DMS153 treated with DMSO at 0.1 percent for 48 hours (cell line): ENCODE results near the gene GRAMD1B.

Source experiments
- DNase-seq: peaks from one replicate; lab custom pipeline; 2025; ENCODE audit not compliant: unreplicated experiment; lab: John Stamatoyannopoulos, UW

The GRAMD1B gene

DNA sequence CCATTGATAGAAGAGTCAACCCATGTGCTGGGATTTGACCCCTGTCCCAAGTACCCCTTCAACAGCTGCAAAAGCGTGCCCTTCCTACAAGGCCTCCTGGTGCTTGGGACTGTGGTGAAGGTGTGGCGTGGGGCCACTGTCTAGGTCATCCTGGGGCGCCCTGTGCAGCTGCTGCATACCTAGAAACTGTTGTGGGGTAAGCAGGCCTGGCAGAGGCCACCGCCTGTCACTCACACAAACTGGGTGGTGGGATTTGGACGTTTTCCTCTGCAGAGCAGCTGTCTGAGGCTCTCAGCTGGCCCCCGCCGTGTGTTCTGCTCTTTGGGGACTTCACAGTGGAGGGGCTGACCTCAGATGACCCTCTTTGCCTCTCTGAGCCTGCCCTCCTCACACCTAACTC, 154.7 kb downstream of the GRAMD1B start:
- DNase-seq = no peak

DNA sequence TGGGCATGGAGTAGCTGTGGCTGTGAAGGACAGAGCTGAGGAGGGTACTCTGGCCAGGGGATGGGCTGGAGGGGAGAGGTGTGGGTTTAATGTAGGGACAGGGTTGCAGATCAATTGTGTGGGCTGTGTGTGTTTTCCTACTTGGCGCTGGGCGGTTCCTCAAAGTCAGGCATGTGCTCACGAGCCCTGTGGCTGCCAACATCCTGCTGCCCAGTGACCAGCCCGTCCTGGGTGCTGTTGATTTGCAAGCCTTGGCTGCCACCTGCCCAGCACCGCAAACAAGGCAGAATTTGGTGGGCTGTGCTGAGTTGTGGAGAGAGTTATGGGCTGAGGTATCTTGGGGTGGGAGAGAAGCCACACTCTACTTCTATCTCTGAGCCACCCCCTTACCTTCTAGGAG, 155.1 kb downstream of the GRAMD1B start:
- DNase-seq = no peak

DNA sequence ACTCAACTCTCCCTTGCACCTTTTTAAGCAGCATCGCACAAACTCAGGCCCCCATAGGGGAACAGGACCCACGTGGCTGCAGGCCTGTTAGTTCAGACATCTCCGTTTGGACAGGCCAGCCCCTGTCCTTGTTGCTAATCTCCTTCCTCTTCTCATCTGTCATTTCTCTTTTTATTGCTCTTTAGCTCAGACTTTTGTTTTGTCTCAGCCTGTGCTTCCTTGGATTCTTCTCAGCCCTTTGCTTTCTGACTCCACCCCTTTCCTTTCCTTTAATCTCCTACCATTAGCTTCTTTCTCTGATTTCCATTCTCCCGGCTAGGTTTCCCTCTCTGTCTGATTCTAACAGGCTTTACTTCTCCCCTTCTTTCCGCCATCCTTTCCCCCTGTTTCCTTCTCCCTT, 155.6 kb downstream of the GRAMD1B start:
- DNase-seq = no peak

DNA sequence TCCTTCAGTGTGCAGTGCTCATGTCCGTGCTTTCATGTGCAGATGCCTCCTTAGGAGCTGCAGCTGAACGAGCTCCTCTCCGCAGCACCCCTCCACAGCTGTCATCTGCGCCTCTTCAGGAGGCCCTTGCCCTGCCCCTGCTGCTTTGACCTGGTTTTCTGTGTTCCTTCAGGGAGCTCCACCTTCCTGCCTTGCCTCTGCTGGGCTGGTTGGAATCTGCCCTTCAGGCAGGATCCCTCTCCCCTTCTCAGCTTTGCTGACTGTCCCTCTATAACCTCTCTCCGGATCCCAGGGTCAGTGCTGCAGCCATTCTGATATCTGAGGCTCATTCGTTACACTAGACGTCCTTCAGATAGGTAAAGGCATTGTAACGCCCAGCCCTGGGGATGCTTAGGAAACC, 156.5 kb downstream of the GRAMD1B start:
- DNase-seq = no peak

DNA sequence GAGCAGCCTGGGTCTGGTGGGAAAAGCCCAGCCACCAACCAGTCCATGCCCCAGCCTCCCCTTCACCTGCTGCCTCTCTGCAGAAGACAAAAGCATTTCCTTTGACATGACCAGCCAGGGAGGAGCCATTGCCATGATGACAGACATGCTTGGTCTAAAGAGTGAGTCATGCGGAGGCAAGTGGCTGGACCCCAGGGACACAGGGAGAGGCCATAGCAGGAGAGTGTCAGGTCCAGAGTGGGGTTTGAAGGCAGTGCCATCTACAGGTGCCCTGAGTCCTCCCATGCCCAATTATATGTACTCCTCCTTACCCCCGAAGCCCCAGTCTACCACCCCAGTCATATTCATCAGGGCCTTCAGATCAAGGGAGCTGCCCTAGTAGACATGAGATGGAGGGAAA, 157.0 kb downstream of the GRAMD1B start:
- no peak for DNase-seq

DNA sequence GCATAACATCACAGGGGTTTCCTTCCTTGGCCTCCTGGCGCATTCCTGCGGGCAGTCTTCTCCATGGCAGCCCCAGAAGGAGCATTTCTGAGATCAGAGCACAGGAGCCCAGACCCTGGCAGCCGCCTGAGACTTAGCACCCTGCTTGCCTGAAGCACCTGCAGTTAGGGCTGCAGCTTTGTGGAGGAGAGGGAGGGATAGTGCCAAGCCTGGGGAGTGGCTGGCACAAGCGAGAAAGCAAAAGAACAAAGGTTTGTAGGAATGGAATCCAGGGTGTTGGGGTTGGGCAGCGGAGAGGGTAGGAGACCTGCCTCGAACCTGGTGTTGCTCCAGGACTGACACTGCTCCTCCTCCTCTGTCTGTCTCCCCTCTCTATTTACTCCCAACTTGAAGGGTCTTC, 157.5 kb downstream of the GRAMD1B start:
- DNase-seq = no peak

DNA sequence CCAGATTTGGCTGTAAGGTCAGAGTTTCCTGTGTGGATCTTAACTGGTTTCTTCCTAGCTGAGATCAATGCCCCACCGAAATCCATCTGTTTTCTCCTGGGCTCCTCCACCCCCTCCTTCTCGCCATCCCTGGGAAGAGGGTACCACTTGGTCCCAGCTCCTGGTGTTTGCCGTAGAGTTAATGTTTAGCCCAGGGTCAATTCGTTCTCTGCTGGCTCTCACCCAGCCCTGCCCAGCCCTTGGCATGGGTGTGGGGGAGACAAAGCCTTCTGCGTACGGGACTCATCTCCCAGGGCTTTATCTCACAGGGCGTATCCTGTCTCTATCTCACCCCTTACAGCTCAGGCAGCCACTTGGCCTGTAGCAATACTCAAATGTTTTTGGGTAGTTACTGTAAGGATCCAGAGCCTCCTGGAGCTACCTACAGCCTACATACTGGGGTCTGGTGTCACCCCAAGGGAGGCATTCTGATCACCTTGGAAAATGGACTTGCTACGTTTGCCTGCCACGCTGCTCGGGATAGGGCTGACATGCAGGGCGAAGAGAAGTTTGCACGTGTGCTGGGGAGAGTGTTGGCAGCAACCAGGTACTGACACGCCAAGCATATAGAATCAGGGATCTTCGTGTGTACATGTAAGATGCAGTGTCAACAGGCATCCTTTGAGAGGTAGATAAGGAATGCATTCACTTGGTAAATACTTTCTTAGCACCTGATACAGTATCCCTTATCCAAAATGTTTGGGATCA, 158.2 kb downstream of the GRAMD1B start:
- DNase-seq = no peak

DNA sequence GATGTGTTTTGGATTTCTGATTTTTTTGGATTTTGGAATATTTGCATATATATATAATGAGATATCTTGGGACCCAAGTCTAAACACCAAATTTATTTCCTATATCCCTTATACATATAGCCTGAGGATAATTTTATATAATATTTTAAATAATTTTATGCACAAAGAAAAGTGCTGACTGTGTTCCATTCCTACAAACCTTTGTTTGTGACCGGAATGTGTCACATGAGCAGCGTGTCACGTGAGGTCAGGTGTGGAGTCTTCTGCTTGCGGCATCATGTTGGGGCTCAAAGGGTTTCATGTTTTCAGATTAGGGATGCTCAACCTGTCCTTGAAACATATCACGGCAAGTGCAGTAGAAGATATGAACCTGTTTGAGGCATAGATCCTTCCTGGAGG, 158.8 kb downstream of the GRAMD1B start:
- DNase-seq = no peak

DNA sequence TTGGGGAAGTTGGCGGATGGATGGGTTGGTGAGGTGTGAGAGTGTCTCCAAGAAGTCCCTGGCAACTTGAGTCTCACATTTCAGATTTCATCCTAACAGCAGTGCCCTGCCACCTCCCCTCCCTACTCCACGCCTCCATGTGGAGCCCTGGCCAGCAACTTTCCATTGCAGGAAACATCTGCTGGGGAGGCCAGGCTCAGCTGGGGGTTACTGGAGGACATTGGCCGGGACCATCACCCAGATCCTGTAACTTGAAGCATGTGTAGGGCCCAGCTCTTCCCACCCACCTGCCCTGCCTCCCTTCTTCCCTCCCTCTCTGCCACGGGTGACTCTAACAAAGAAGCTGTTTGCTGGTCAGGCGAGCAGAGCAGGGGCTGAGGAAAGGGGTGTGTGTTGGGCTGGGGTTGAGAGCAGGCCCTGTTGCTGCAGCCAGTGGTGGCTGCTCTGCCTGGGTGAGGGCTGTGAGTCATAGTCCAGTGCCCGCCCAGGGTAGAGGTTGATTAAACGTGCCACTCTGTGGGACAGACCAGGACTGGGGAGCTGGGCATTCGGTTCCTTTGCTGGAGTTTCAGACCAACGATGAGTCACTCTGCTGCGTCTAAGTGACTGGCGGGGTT, 160.3 kb downstream of the GRAMD1B start:
- DNase-seq = no peak

DNA sequence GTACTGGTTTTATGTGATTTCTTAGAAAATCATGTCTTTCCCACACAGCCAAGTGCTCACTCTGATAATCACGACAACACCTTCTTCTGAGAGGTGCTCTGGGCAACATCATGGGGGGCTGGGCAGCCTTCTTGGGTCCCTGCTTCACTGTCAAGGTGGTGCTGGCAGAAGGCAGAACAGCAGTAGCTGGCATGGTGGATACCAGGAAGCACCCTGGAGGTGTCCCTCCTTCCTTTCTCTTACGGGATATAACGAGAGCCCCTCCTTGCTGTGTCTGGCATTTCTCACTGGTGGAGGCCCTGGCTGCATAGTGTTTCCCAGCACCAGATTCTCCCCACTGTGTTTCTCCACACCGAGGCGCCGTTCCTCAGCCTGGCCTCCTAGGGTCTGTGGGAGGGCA, 163.5 kb downstream of the GRAMD1B start:
- no peak for DNase-seq

DNA sequence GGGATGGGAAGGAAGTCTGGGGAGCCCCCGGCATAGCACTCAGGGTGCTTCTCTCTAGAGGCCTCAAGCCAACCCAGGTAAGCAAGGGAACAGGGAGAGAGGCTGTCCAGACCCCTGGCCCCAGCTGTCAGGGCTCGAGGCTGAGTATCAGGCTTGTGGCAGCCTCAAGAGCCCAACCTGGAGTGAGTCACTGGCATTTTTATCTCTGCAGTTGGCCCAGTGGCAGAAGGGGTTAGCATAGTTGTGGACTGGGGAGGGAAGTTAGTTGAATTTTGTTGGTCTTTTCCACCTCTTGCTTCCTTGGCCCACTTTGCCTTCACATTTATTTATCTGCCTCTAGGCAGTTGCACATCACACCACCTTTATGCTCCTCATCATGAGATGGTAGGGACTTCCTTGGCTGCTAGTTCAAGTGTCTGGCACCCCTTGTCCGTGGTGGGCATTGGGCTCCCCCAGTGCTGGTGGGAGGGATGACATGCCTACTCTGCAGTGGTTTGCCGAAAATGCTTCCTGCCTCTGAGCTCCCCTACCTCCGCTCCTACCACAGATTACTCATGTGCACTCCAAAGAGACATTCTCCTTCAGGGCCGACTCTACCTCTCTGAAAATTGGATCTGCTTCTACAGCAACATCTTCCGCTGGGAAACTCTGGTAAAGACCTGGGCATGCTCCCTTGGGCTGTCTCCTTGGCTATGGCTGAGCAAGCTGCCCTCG, 164.3 kb downstream of the GRAMD1B start:
- no peak for DNase-seq

DNA sequence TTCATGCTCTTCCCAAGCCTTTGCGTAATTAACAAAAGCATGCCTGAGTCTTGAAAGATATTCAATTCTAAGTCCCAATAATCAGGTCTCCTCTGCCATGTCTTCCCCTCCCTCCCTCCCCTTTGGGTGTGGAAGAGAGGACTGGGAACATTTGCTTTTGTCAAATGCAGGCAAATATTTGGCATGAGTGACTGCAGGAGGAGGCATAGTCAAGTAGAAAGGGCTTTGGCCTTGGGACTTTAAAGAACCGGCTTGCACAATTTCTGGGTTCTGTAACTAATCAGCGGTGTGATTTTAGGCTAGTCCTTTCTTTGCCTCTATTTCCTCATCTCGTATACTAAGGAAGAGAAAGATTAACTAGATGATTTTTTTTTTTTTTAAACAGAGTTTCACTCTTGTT, 164.9 kb downstream of the GRAMD1B start:
- DNase-seq = no peak

DNA sequence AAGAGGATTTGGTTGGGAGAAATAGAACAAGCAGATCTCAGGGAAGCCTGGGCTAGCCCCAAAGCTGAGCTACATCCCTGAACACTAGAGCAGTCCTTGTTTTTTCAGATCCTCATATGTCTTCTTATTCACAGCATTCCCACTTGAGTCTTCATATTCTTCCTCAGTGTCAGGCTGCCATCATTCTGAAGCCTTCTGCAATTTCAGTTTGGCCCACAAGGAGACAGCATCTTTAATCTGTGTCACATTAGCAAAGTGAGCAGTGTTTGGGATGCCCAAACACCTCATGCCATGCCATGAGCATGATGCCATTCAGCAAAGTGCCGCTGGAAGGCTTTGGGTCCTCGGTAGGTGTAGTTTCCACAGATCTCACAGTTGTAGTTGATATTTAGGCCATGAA, 167.8 kb downstream of the GRAMD1B start:
- no peak for DNase-seq

DNA sequence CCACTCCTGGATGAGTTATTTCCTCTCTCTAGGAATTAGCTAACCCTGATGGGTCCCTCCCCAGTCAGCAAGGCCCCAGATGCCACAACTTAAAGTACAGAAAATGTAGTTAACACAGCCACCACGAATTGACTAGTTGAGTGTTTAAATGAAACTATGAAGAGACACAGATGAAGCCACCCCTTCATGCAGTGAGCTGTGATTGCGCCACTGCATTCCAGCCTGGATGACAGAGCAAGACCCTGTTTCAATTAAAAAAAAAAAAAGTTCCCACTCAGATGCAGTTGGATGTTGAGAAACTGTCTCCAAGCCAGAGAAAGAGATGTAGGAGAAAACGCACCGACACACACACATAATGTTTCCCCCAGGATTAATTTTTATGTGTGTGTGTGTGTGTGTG, 171.1 kb downstream of the GRAMD1B start:
- DNase-seq = no peak

DNA sequence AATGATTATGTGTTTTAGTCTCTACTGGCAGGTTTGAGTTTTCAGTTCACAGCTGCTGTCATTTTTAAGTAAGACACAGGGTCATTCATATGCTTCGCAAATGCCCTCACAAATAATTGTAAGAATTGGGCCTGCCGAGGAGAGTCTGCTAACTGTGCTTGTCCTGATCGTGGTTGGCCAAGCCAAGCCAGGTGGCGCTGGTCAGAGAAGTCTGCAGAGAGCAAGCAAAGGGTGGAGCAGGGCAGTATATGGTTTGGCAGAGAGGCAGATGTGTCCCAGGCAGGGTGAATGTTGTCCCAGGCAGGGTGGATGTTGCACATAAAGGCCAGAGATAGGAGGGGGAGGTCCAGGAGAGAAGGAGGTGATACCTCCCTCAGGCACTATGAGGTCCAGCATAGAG, 171.7 kb downstream of the GRAMD1B start:
- no peak for DNase-seq

DNA sequence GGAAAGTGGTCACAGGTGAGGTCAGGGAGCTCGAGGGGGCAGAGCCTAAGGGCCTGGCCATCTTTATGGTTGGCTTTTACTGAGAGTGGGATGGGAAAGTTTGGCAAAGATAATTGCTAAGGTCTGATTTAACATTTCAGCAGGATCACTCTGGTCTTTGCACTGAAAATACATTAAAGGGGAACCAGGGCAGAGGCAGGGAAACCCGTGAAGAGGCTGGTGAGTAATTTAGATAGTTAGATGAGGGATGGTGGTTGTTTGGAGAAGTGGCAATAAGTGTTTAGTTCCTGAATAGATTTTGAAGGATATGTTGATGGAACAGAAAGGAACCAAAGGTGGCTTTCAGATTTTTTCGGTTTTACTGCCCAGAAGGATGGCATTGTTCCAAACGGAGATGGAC, 173.6 kb downstream of the GRAMD1B start:
- no peak for DNase-seq

DNA sequence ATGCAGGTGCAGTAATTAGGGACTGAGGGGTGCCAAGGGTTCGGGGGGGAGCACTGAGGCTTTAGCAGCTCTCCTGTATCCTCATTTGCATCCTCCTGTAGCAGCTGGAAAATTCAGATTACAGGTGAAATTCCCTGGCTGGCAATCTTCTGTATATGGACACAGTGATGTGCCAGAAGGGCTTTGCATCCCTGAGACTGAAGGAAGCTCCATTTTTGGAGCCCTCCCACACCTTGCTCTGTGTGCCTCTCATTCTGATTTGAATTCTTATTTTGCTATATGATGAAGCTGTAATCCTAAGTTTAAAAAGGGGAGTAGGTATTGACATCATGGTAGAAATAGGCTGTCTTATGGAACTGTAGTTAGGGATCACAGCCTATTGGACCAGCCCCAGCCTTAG, 177.7 kb downstream of the GRAMD1B start:
- DNase-seq = no peak

DNA sequence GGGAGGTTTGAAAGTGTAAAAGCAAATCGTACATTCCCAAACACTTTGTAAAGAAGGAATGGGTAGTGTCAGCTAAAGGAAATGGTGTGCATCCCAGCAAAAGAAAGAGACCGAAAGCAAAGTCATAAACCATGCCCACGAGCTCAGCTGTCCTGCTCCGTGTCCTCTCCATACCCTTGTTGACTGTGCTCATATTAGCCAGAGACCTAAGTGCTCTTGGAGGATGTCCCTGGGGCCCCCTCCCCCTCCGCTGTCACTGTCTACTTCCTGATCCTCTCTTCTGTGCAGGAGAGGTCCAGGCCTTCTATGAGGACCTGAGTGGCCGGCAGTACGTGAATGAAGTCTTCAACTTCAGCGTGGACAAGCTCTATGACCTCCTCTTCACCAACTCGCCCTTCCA, 178.3 kb downstream of the GRAMD1B start:
- no peak for DNase-seq

DNA sequence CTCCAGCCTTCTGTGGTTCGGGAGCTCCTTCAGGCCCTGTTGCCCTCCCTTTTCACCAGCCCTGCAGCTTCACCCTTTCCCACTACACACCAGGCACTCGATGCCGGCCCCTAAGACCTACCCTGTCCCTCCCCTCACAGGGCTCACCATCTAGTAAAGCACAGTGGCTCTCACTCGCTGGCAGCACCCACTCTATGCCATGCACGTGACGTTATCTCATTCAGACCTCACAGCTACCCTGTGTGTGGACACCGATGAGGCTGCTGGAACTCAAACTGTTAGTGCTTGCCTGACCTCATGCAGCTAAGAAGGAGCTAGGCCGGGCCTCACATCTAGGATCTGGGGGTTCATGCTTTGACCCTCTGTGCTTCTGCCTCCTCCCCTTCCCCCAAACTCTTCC, 178.9 kb downstream of the GRAMD1B start:
- DNase-seq = no peak

DNA sequence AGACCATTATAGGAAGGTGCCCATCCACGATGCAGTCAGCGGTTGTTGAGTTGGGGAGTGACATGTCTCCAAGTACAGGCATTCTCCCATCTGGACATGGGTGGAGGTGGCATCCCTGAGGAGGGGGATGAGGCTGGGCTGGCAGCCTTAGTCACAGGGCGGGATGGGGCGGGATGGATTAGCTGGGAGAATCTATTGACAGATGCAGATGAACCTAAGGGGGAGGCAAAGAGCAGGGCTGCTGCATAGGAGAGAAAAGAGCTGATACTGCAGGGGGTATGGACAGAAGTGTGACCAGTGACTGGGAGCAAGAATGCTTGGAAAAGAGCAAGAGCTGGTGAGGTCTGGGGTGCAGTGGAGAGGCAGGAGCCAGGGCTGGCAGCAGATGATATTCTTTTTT, 181.6 kb downstream of the GRAMD1B start:
- DNase-seq = no peak

DNA sequence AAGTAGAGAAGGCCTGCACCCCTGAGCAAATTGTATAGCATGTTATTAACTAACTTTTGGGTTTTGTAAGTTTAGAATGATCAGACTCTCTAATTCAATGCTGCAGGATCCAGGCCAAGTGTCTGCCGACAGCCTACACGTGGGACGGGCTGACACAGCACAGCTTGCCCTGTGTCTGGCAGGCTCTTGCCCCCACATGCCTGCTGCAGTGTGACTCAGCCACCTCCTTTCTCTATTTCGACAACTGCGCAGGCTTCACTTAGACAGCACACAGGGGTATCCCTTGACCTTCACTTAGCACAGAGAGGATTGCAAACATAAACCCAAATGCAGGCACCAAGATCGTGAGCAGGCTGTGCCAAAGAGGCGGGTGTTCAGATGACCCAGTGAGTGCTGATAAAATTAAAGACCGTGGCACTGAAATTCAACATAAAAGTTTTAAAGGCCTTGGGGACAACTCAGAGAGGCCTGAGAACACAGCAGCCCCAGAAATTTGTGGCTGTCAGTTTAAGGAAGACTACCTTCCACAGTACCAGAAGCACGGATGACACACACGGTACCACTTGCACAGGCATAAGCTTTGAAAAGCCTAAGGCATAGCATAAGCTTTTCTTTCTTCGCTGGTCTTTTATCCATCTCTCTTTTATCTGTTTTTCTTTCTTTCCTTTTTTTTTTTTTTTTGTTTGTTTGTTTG, 186.6 kb downstream of the GRAMD1B start:
- DNase-seq = no peak

DNA sequence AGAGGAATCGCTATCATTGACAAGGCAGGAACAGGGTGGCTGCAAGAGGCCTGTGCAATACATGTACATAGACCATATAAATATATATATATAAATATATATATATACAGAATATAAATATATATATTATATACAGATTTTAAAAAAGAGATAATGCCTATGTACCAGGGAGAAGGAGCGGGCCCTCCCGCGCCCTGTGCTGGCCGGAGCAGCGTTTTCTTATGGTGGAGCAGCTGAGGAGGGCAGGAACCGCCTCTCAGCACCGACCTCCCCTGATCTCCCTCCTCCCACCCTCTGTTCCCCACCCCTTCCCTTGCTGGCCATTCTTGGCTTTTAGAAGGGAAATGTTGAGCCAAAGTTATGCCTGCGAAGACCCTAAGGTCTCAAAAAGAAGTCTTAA, 192.5 kb downstream of the GRAMD1B start:
- DNase-seq = no peak
